Common myeloid progenitor, CD34-positive (primary cell): ENCODE data around the gene CPLX3.

Experiments used
- CTCF ChIA-PET: fragments of 350-600 bp; sonication (Branson Sonifier 250); formaldehyde crosslinking; loops from one replicate; lab custom pipeline; 2021; ENCODE audit warnings: antibody characterized with exemption; lab: Charles Lee
- POLR2A ChIA-PET: fragments of 350-600 bp; sonication (Branson Sonifier 250); formaldehyde crosslinking; loops from one replicate; lab custom pipeline; 2021; ENCODE audit warnings: antibody characterized with exemption; lab: Charles Lee
- DNase-seq, 3 donors: peaks; one replicate each; pipeline versions ENCODE4 v3.0.0 to v3.0.0-alpha.2; 2013
- H3K27ac ChIP-seq, 2 experiments: 1 replicate in 1 of 2; 2 replicates in 1 of 2; pipeline ENCODE4 v1.7.0; 2013; ENCODE audit warnings: inconsistent platforms in 2 of 2, low read length in 2 of 2, mild to moderate bottlenecking in 2 of 2, low read depth in 1 of 2, moderate library complexity in 1 of 2; ENCODE audit not compliant: severe bottlenecking in 2 of 2, insufficient read depth in 1 of 2, poor library complexity in 1 of 2
- H3K27me3 ChIP-seq, 5 experiments: replicated peaks in 2 of 5; 1 replicate in 3 of 5; 2 replicates in 2 of 5; pipeline versions ENCODE4 v1.6.1 to v1.7.0; 2013; ENCODE audit warnings: low read length in 4 of 5, mild to moderate bottlenecking in 2 of 5, moderate library complexity in 2 of 5, inconsistent platforms in 1 of 5; ENCODE audit not compliant: insufficient read depth in 5 of 5, control insufficient read depth in 4 of 5
- H3K36me3 ChIP-seq, 4 experiments: 1 replicate in 2 of 4; 2 replicates in 2 of 4; pipeline versions ENCODE4 v1.6.1 to v1.7.0; 2013; ENCODE audit warnings: low read length in 3 of 4, control low read depth in 1 of 4, mild to moderate bottlenecking in 1 of 4; ENCODE audit not compliant: control insufficient read depth in 4 of 4, insufficient read depth in 4 of 4
- H3K4me1 ChIP-seq, 4 experiments: 1 replicate in 3 of 4; 2 replicates in 1 of 4; pipeline versions ENCODE4 v1.6.1 to v1.7.1; 2013; ENCODE audit warnings: low read length in 3 of 4, mild to moderate bottlenecking in 3 of 4, control low read depth in 1 of 4, inconsistent platforms in 1 of 4, moderate library complexity in 1 of 4; ENCODE audit not compliant: control insufficient read depth in 4 of 4, insufficient read depth in 4 of 4; ENCODE audit errors: control extremely low read depth in 1 of 4
- H3K4me3 ChIP-seq, 7 experiments: 1 replicate in 4 of 7; 2 replicates in 3 of 7; pipeline versions ENCODE4 v1.5.1 to v1.7.0; 2013; ENCODE audit warnings: mild to moderate bottlenecking in 7 of 7, low read length in 6 of 7, moderate library complexity in 6 of 7, inconsistent platforms in 2 of 7, low read depth in 2 of 7, control low read depth in 1 of 7; ENCODE audit not compliant: insufficient read depth in 4 of 7, control insufficient read depth in 1 of 7; ENCODE audit errors: extremely low read depth in 1 of 7
- H3K9me3 ChIP-seq, 5 experiments: 1 replicate in 4 of 5; 2 replicates in 1 of 5; pipeline versions ENCODE4 v1.6.1 to v1.7.1; 2013; ENCODE audit warnings: low read length in 4 of 5, mild to moderate bottlenecking in 2 of 5, inconsistent platforms in 1 of 5, low read depth in 1 of 5, moderate library complexity in 1 of 5; ENCODE audit not compliant: control insufficient read depth in 4 of 5, insufficient read depth in 2 of 5; ENCODE audit errors: control extremely low read depth in 1 of 5
- whole genome bisulfite sequencing: methylation state at CpG from one replicate; pipeline ENCODE4 v1.1.5; 2013; ENCODE audit not compliant: insufficient coverage; 5-methylcytosine and 5-hydroxymethylcytosine counted together

The CPLX3 gene

DNA sequence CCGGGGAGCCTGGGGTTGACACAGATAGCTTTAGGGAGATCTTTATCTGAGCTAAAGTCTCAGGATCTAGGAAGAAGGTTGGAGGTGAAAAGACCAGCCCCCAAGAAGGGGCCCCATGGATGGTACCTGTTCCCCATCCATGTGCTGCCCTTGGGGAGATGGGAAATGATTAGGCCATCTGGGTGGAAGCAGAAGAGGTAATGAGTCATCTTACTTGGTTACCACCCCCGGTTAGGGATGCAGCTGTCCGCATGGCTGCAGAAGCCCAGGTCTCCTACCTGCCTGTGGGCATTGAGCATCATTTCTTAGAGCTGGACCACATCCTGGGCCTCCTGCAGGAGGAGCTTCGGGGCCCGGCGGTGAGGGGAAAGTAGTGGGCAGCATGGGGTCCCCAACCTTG is 3.1 kb upstream of the CPLX3 start:
- WGBS = 92% methylated on average over 3 of the region's 6 CpGs
- Histone ChIP-seq H3K27me3 (peaks cover 0 to 24% (median 9%) of the 10 kb centered on the region in 5 experiments), H3K27ac (no peak overlapping the region), H3K9me3 (no peaks in the 10 kb centered on the region), H3K4me3 (no peak overlapping the region), H3K36me3 (no peaks in the 10 kb centered on the region), H3K4me1 (peaks cover 0 to 12% (median 8%) of the 10 kb centered on the region in 4 experiments)
- CTCF ChIA-PET = interaction anchor here (1.0 to 1.6 kb wide), 5 partner anchors 16 to 124 kb away, joined by 3 to 4 read pairs (median 3); no protein-coding TSS in a partner anchor
- POLR2A ChIA-PET = no interaction called here
- peak in 1 of 3 donors; percentile 17 for DNase-seq

DNA sequence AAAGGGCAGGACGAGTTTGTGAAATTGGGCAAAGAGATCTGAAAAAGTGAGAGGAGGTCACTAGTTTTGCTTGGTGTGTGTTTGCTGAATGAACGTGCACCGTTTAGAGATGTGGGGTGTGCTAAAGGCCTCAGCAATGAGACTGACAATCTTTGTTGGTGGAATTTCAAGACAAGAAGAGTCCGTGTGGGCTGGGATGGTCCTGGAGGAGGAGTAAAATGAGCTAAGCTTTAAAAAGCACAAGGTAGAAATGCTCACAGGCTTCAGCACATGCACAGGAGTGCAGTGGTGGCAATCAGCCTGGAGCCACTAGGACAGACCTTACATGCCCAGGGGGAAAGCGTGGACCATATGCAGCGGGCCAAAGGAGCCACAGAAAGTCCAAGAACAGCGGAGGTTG is 1.5 kb upstream of the CPLX3 start:
- 93% methylated on average over 7 of the region's 7 CpGs for WGBS
- H3K36me3 ChIP-seq = no peaks in the 10 kb centered on the region
- no peaks in the 10 kb centered on the region for H3K9me3 ChIP-seq
- ChIA-PET POLR2A (no interaction called here), CTCF (interaction anchor here (1.1 to 1.5 kb wide), 3 partner anchors 8 to 77 kb away, joined by 4 to 5 read pairs (median 4); no protein-coding TSS in a partner anchor)
- H3K4me3 ChIP-seq = no peak overlapping the region
- no peak overlapping the region for H3K27ac ChIP-seq
- DNase-seq = no peak
- peaks cover 0 to 29% (median 9%) of the 10 kb centered on the region in 5 experiments for H3K27me3 ChIP-seq
- peaks cover 0 to 7% (median 3%) of the 10 kb centered on the region in 4 experiments for H3K4me1 ChIP-seq

DNA sequence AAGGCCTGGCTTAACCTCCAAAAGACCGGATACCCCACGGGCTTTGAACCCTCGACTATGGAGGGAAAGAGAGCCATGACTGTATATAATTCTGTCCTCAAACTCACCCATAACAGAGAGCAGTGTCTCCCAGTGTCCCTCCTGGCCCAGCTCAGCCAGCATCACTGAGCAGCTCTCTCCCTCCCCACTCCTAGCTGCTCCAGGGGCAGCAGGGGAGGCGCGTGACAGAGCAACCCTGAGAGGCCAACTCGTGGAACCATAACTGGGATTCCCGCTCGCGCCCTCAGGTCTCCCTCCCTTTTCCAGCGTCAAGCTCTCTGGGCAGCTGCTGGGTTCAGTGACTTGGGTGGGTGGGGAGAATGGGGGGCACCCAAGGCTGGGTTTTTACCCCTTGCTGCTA is 561 bp upstream of the CPLX3 start:
- Histone ChIP-seq H3K4me3 (no peak overlapping the region), H3K27ac (no peak overlapping the region), H3K36me3 (no peaks in the 10 kb centered on the region), H3K4me1 (peaks cover 0 to 7% (median 3%) of the 10 kb centered on the region in 4 experiments), H3K27me3 (peaks cover 0 to 29% (median 9%) of the 10 kb centered on the region in 5 experiments), H3K9me3 (no peaks in the 10 kb centered on the region)
- no peak for DNase-seq
- CTCF ChIA-PET = interaction anchor here (0.7 to 1.1 kb wide), 4 partner anchors 9 to 17 kb away, joined by 3 to 4 read pairs (median 3); partner anchors contain the start of gene ULK3
- WGBS = 80% methylated on average over 1 of the region's 10 CpGs
- POLR2A ChIA-PET = no interaction called here

DNA sequence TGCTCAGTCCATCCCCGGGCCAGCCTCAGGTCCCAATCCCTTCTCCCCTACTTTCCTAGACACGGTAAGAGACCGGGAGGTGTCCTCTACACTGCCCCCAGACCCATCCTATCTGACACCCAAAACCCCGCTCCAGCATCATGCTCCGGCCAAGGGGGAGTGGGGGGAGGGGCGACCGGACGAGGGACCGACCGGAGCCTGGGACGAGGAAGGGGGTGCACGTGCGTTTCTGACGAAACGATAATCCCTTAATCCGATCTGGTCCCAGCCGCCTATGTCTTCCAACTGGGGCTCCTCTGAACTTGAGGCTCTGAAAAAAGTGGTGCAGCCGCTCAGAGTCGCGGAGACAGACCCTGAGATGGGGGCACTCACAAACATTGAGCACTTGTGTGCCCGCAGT is 494 bp downstream of the CPLX3 start:
- peaks cover 0 to 7% (median 3%) of the 10 kb centered on the region in 4 experiments for H3K4me1 ChIP-seq
- H3K27me3 ChIP-seq = peaks cover 0 to 29% (median 9%) of the 10 kb centered on the region in 5 experiments
- ChIA-PET POLR2A (no interaction called here), CTCF (interaction anchor here (1.1 kb wide), 1 partner anchor 10 kb away, joined by 3 read pairs; no protein-coding TSS in a partner anchor)
- H3K4me3 ChIP-seq = no peak overlapping the region
- no peak for DNase-seq
- H3K36me3 ChIP-seq = no peaks in the 10 kb centered on the region
- WGBS = 20% methylated on average over 18 of the region's 21 CpGs
- no peak overlapping the region for H3K27ac ChIP-seq
- H3K9me3 ChIP-seq = no peaks in the 10 kb centered on the region

DNA sequence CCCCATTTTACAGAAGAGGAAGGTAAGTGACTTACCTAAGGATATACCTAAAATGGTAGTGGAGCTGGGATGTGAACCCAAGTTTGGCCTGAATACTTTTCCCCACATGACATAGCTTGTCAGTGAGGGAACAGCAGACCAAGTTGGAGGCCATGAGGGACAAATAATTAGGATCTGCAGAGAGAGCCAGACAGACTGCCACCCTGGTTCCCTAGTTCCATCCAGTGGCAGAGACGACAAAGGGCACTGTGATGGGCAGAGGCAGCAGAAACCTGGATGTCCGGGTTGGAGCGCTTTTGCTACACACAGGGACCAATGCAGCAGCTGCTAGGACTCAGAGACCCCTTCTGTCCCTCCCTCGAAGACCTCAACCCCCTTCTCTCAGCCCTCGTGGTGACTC is 1.2 kb downstream of the CPLX3 start:
- H3K27me3 ChIP-seq = peaks cover 0 to 29% (median 9%) of the 10 kb centered on the region in 5 experiments
- ChIA-PET CTCF (interaction anchor here (0.5 to 1.6 kb wide), 4 partner anchors 9 to 68 kb away, joined by 3 to 5 read pairs (median 3); no protein-coding TSS in a partner anchor), POLR2A (no interaction called here)
- H3K4me1 ChIP-seq = peaks cover 0 to 9% (median 6%) of the 10 kb centered on the region in 4 experiments
- DNase-seq = no peak
- H3K36me3 ChIP-seq = no peaks in the 10 kb centered on the region
- no peak overlapping the region for H3K27ac ChIP-seq
- H3K9me3 ChIP-seq = no peaks in the 10 kb centered on the region
- no peak overlapping the region for H3K4me3 ChIP-seq
- 64% methylated on average over 5 of the region's 5 CpGs for WGBS

DNA sequence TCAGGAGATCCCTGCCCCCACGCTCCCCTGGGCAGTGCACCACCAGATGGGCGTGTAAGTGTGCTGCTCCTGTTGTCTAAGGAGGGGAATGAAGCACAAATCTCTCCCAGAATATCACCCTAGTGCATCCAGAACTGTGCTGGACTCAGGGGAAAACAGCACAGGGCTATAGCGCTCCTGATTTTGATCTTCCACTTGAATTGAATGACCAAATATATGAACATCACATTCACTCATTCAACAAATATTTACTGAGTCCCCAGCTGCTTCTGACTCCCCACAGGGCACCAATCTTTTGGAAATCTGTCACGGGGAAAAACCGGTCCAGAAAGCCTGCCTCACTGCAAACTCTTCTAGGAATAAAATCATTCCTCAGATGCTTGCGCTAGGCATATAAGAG is 2.4 kb downstream of the CPLX3 start:
- WGBS = 92% methylated on average over 6 of the region's 6 CpGs
- CTCF ChIA-PET = interaction anchor here (1.0 to 1.7 kb wide), 8 partner anchors 8 to 73 kb away, joined by 3 to 5 read pairs (median 4); no protein-coding TSS in a partner anchor
- no peak overlapping the region for H3K27ac ChIP-seq
- POLR2A ChIA-PET = no interaction called here
- no peaks in the 10 kb centered on the region for H3K9me3 ChIP-seq
- peaks cover 0 to 2% (median 0%) of the 10 kb centered on the region in 4 experiments for H3K36me3 ChIP-seq
- peaks cover 0 to 29% (median 9%) of the 10 kb centered on the region in 5 experiments for H3K27me3 ChIP-seq
- peaks cover 0 to 21% (median 18%) of the 10 kb centered on the region in 4 experiments for H3K4me1 ChIP-seq
- no peak overlapping the region for H3K4me3 ChIP-seq
- no peak for DNase-seq

DNA sequence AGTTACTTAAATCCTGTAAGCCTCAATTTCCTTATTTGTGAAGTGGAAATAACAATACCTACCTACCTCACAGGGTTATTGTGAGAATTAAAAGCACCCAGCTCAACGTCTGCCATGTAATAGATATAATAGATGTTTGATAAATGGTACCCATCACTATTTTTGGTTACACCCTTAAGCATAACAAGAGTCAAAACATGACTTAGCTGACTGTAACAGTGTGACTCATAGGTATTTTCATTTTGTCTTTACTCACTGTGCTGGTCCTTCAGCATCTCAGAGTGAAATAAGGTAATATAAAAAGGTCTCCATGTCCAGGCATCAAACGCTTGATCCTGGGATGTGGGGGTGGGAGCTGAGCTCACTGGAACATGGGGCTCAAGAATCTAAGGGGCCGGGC is 3.1 kb downstream of the CPLX3 start:
- H3K9me3 ChIP-seq = no peaks in the 10 kb centered on the region
- H3K27me3 ChIP-seq = peaks cover 0 to 29% (median 9%) of the 10 kb centered on the region in 5 experiments
- 100% methylated on average over 2 of the region's 3 CpGs for WGBS
- H3K36me3 ChIP-seq = peaks cover 0 to 3% (median 0%) of the 10 kb centered on the region in 4 experiments
- H3K27ac ChIP-seq = no peak overlapping the region
- peaks cover 0 to 23% (median 20%) of the 10 kb centered on the region in 4 experiments for H3K4me1 ChIP-seq
- no peak for DNase-seq
- CTCF ChIA-PET = interaction anchor here (1.0 to 1.7 kb wide), 8 partner anchors 9 to 77 kb away, joined by 3 to 5 read pairs (median 4); partner anchors contain the start of gene FAM219B
- POLR2A ChIA-PET = no interaction called here
- no peak overlapping the region for H3K4me3 ChIP-seq
